22Rv1 (cell line): ENCODE measurements around the gene FAM170B.

Experiments
- H3K27ac ChIP-seq: fragments of 450-650 bp; 2 replicates; pipeline ENCODE4 v1.5.1; 2017
- CTCF ChIP-seq: fragments of 450-650 bp; IDR thresholded peaks from 2 replicates; pipeline ENCODE4 v1.5.1; 2017; ENCODE audit warnings: mild to moderate bottlenecking
- ZFX ChIP-seq: fragments of 450-650 bp; IDR thresholded peaks from 2 replicates; pipeline ENCODE4 v1.6.1; 2017; ENCODE audit warnings: antibody characterized with exemption, borderline replicate concordance

The FAM170B gene

GRCh38 chr10:49139846-49140195 is 6.0 kb upstream of the FAM170B start:
- TF ChIP-seq ZFX (no peak), CTCF (no peak)
- no peak overlapping the region for H3K27ac ChIP-seq

- H3K27ac ChIP-seq, result no peak overlapping the region
- TF ChIP-seq ZFX (no peak), CTCF (no peak)
These were observed 5.4 kb upstream of the FAM170B start for GRCh38 chr10:49139028-49139845.

GRCh38 chr10:49138361-49138891 is 4.6 kb upstream of the FAM170B start:
- H3K27ac ChIP-seq, result no peak overlapping the region
- TF ChIP-seq CTCF (no peak), ZFX (no peak)

- H3K27ac ChIP-seq, result no peak overlapping the region
- no peak for TF ChIP-seq CTCF
- no peak for TF ChIP-seq ZFX
These were observed 2.7 kb upstream of the FAM170B start for GRCh38 chr10:49136525-49136924.

DNA sequence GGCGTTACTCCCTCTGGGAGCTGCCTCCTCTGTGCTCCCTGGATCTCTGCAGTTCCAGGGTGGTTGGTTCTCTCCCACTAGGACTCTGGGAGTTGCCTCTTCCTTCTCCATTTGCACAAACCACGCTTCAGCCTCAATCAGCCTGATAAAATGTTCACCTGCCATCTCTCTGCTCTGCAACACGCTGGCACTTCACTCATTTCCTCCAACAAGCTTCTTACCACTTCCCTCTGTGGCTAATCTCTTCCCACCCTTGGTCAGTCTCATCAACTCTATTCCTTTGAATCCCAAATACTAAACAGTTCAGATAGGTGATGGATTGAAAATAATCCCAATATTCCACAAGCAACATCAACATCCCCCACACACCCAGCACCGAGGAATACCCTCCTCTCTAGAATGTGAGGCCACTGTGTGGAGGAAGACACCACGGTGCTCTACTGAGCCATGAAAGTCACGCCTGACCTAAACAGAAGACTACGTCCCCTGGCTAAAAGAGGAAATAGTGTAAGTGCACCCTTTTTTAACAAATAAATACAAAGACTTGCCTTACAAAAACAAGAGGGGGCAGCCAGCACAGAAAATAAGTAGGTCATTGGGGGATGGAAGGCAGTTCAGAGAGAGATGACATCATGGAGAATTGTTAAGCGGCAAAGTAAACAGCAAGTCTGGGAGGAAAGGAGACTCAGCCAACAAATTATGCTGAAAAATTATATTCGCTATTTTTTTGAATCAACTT is 1.9 kb upstream of the FAM170B start:
- no peak overlapping the region for H3K27ac ChIP-seq
- TF ChIP-seq CTCF, result no peak
- TF ChIP-seq ZFX, result no peak

- no peak for TF ChIP-seq CTCF
- no peak for TF ChIP-seq ZFX
- no peak overlapping the region for H3K27ac ChIP-seq
These were observed 506 bp upstream of the FAM170B start for GRCh38 chr10:49134327-49134726.

GRCh38 chr10:49132362-49132737 is 1.5 kb downstream of the FAM170B start:
- no peak for TF ChIP-seq ZFX
- TF ChIP-seq CTCF, result no peak

More at GRCh38 chr10:49132362-49132737, 1.5 kb downstream of the FAM170B start:
- H3K27ac ChIP-seq, result no peak overlapping the region
